ENCODE data around the gene CACNA2D2. TPM values are rescaled to one million over a fixed set of nuclear protein-coding genes. Genes with fewer than 3 reads are reported as not detected.

The CACNA2D2 gene
- total RNA-seq, 1 experiment from 2014 or later: 22.0 TPM

Other genes with a start within 250 kb of the CACNA2D2 start
- 7.3 to 9.0 TPM (median 8.7 TPM) in 3 replicates for gene SEMA3B, start 234.5 kb downstream of the CACNA2D2 start, total RNA-seq (2021)
- gene LSMEM2, start 224.5 kb downstream of the CACNA2D2 start, total RNA-seq (2021): 0.41 to 0.60 TPM (median 0.57 TPM) in 3 replicates
- 63.2 to 92.0 TPM (median 75.6 TPM) in 3 replicates for gene IFRD2, start 211.2 kb downstream of the CACNA2D2 start, total RNA-seq (2021)
- 2.9 to 3.8 TPM (median 3.2 TPM) in 3 replicates for gene HYAL3, start 204.2 kb downstream of the CACNA2D2 start, total RNA-seq (2021)
- gene NAA80, start 204.2 kb downstream of the CACNA2D2 start, total RNA-seq (2021): 13.7 to 17.3 TPM (median 13.7 TPM) in 3 replicates
- gene HYAL1, start 200.1 kb downstream of the CACNA2D2 start, total RNA-seq (2021): 3.4 to 3.8 TPM (median 3.5 TPM) in 3 replicates
- 58.0 to 65.6 TPM (median 62.9 TPM) in 3 replicates for gene HYAL2, start 180.9 kb downstream of the CACNA2D2 start, total RNA-seq (2021)
- gene TUSC2, start 175.4 kb downstream of the CACNA2D2 start, total RNA-seq (2021): 34.7 to 41.1 TPM (median 38.0 TPM) in 3 replicates
- gene RASSF1, start 162.8 kb downstream of the CACNA2D2 start, total RNA-seq (2021): 13.2 to 14.5 TPM (median 14.5 TPM) in 3 replicates
- gene ZMYND10, start 157.9 kb downstream of the CACNA2D2 start, total RNA-seq (2021): 0.46 to 0.80 TPM (median 0.74 TPM) in 3 replicates
- 20.6 to 26.6 TPM (median 23.9 TPM) in 3 replicates for gene NPRL2, start 152.9 kb downstream of the CACNA2D2 start, total RNA-seq (2021)
- gene CYB561D2, start 152.8 kb downstream of the CACNA2D2 start, total RNA-seq (2021): 9.8 to 12.0 TPM (median 11.3 TPM) in 3 replicates
- 26.7 to 30.0 TPM (median 28.4 TPM) in 3 replicates for gene TMEM115, start 144.1 kb downstream of the CACNA2D2 start, total RNA-seq (2021)
- gene C3orf18, start 64.1 kb upstream of the CACNA2D2 start, total RNA-seq (2021): 11.5 to 14.0 TPM (median 12.1 TPM) in 3 replicates
- 15.2 to 20.9 TPM (median 15.8 TPM) in 3 replicates for gene HEMK1, start 65.9 kb upstream of the CACNA2D2 start, total RNA-seq (2021)
- gene CISH, start 108.1 kb upstream of the CACNA2D2 start, total RNA-seq (2021): 1.8 to 2.4 TPM (median 1.9 TPM) in 3 replicates
- gene MAPKAPK3, start 113.5 kb upstream of the CACNA2D2 start, total RNA-seq (2021): 52.7 to 60.2 TPM (median 54.4 TPM) in 3 replicates
- gene DOCK3, start 171.3 kb upstream of the CACNA2D2 start, total RNA-seq (2021): 5.2 to 5.6 TPM (median 5.5 TPM) in 3 replicates